ENCODE data around the gene MAEA.

The MAEA gene

DNA sequence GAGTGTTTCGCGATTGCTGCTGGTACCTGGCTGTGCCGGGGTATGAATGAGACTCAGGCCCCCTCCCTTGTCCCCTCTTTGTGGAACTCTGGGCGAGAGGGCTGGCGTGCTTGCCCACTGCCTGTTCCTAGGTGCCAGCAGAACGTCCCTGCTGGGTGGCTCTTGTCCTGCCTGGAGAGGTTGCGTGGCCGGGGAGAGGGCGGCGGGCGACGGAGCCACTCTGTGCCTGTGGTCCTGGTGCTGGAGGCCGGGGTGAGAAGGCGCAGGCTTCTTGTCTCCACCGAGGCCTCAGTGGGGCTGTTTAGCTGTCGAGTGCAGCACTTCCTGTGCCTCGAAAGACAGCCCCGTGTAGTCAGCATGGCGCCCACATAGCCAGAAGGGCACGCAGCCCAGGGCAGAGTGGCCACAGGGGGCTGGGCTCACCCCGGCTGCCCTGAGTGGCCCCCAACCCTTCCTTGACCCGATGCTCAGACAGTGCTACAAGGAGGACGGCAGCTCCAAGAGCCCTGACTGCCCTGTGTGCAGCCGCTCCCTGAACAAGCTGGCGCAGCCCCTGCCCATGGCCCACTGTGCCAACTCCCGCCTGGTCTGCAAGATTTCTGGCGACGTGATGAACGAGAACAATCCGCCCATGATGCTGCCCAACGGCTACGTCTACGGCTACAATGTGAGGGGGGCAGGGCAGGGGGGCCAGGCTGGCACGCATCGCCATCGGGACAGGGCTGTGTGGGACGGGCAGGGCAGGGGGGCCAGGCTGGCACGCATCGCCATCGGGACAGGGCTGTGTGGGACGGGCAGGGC is 48.5 kb downstream of the MAEA start:
- TF ChIP-seq, protein P1, sequence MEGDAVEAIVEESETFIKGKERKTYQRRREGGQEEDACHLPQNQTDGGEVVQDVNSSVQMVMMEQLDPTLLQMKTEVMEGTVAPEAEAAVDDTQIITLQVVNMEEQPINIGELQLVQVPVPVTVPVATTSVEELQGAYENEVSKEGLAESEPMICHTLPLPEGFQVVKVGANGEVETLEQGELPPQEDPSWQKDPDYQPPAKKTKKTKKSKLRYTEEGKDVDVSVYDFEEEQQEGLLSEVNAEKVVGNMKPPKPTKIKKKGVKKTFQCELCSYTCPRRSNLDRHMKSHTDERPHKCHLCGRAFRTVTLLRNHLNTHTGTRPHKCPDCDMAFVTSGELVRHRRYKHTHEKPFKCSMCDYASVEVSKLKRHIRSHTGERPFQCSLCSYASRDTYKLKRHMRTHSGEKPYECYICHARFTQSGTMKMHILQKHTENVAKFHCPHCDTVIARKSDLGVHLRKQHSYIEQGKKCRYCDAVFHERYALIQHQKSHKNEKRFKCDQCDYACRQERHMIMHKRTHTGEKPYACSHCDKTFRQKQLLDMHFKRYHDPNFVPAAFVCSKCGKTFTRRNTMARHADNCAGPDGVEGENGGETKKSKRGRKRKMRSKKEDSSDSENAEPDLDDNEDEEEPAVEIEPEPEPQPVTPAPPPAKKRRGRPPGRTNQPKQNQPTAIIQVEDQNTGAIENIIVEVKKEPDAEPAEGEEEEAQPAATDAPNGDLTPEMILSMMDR (IDR thresholded peaks at IDR 0.05) = no peak

DNA sequence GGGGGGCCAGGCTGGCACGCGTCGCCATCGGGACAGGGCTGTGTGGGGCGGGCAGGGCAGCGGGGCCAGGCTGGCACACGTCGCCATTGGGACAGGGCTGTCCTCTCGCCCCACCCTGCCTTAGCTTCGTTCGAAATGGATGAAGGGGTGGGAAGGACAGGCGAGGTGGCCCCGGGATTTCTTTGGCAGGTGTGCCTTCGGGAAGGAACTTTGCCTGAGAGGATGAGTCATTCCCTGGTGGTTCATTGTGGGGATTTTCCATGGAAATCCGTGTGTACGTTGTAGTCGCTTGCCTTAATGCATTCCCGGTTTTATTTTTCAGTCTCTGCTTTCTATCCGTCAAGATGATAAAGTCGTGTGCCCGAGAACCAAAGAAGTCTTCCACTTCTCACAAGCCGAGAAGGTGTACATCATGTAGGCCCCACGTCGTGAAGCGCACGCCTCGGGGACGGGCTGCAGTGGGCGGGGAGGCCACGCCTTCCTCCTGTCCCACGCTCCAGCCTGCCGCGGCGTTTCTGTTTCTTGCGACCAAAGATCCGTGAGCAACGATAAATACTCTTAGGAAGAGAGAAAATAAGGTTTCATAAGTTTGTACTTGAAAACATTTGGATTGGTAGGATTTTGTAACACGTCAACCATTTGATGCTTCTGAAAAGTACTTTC is 49.2 kb downstream of the MAEA start:
- TF ChIP-seq, protein P1 (IDR thresholded peaks at IDR 0.05) = no peak

DNA sequence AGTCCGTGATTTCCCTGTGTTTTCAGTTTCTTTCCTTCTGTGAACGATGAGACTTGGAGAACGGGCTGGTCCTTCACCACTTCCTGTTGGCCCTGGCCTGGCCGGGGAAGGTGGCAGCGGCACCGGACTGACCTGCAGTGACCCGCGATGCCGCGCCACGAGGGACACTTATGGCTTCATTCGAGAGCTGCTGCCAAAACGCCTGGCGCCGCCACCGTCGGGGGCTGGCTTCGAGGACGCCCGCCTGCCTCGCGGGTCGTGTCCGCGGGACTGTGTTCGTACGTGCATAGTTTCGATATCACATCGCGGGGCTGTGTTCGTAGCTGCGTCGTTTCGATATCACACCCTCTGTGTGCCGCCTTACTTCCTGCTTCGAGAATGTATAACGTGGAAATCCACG is 49.8 kb downstream of the MAEA start:
- TF ChIP-seq, protein P1 (IDR thresholded peaks at IDR 0.05) = no peak

DNA sequence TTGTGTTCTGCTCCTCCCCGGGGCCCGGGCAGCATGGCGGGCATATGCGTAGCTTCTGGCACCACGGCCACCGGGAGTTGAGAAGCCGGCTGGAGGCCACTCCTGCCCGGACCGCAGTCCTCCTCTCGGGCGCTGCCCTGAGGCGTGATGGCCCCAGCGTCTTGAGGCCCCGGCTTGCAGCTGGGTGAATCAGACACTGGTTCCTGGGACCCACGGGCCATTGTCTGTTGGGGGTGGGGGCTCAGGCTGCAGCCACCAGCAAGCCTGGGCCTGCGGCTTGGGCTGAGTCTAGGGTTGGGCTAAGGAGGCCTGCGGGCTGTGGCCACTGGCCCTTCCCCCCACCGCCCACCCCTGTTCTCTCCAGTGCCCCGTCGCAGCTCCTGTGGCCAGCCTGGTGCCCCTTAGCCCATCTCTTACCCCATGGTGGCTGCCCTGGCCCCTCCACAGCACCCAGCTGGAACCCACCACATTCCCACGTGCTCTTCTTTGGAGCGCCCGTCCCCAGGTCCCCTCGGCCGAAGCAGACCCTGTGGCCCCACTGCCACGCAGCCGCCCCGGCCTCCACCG is 50.6 kb downstream of the MAEA start:
- TF ChIP-seq, protein P1 (IDR thresholded peaks at IDR 0.05) = no peak

DNA sequence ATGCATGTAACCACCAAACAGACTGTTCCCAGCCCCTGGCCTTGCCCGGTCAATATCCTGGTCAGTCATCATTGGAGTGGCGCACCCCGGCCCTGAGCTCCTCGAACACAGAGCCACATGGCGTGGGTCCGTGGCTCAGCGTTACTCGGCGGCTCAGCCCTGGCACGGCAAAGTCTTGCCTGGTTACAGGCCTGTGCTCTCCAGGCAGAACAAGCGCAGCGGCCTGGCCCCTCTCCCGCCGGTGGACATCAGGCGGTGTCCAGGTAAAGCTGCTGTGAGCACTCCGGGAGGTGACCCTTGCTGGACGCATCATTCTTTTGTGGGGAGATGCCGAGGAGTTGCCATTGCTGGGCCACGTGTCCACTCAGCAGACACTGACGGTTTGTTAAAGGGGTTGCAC is 51.2 kb downstream of the MAEA start:
- TF ChIP-seq, protein P1 (IDR thresholded peaks at IDR 0.05) = no peak

DNA sequence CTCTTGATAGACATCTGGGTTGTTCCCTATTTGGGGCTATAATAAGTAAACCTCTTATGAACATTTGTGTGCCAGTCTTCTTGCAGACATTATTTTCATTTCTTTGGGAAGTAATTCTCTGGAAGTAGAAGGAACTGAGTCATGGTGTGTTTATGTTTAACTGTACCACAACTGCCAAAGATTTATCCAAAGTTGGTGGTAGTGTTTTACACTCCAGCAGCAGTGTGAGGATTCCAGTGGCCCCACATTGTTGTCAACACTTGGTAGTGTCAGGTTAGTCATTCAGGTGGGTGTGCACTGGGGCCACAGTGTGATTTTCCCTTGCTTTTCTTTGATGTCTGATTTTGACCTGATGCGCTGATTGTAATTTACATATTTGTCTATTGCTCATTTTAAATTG is 52.3 kb downstream of the MAEA start:
- TF ChIP-seq, protein P1 (IDR thresholded peaks at IDR 0.05) = no peak

DNA sequence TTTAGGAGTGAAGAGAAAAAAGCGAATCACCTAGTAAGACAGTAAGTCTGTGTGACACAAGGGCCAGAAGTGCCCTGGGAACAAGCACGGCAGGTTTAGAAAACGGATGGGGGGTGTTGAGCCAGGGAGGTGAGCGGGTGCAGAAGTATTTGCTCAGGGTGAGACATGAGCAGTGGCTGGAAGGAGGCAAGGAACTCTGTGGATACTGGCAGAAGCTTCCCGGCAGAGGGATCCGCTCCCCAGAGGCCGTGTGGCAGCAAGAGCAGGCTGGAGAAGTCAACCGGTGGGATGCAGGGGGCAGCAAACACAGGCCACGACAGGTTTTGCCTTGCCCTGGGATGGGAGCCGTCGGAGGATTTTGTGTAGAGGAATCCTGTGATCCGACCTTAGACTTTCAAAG is 55.0 kb downstream of the MAEA start:
- TF ChIP-seq, protein P1 (IDR thresholded peaks at IDR 0.05) = no peak
